COR-L47 (cell line): ENCODE measurements around the gene JDP2.

Experiments
- DNase-seq: peaks from one replicate; lab custom pipeline; 2025; lab: John Stamatoyannopoulos, UW

The JDP2 gene

GRCh38 chr14:75409316-75410205 lies 18.3 kb upstream of the JDP2 start:
- DNase-seq = no peak

GRCh38 chr14:75411214-75411540 lies 16.6 kb upstream of the JDP2 start:
- no peak for DNase-seq

- no peak for DNase-seq
Measured at GRCh38 chr14:75413013-75413412, 14.8 kb upstream of the JDP2 start.

- DNase-seq = no peak
Measured at GRCh38 chr14:75417674-75418073, 10.1 kb upstream of the JDP2 start.

GRCh38 chr14:75418850-75419768 lies 8.7 kb upstream of the JDP2 start:
- DNase-seq = no peak

- no peak for DNase-seq
Measured at GRCh38 chr14:75422169-75422568, 5.7 kb upstream of the JDP2 start.

- DNase-seq = no peak
Measured at GRCh38 chr14:75424496-75424895, 3.3 kb upstream of the JDP2 start.

- DNase-seq = no peak
Measured at GRCh38 chr14:75425446-75425845, 2.4 kb upstream of the JDP2 start.

GRCh38 chr14:75426332-75427125 lies 1.3 kb upstream of the JDP2 start:
- no peak for DNase-seq

- DNase-seq = no peak
Measured at GRCh38 chr14:75427126-75427481, 718 bp upstream of the JDP2 start.

- DNase-seq = no peak
Measured at GRCh38 chr14:75428230-75429104, 645 bp downstream of the JDP2 start.

- no peak for DNase-seq
Measured at GRCh38 chr14:75429562-75429961, 1.7 kb downstream of the JDP2 start.

- no peak for DNase-seq
Measured at GRCh38 chr14:75430116-75430515, 2.3 kb downstream of the JDP2 start.

- DNase-seq = no peak
Measured at GRCh38 chr14:75430526-75430925, 2.7 kb downstream of the JDP2 start.

GRCh38 chr14:75430976-75431375 lies 3.2 kb downstream of the JDP2 start:
- DNase-seq = no peak

GRCh38 chr14:75431827-75432226 lies 4.0 kb downstream of the JDP2 start:
- no peak for DNase-seq

GRCh38 chr14:75432411-75432810 lies 4.6 kb downstream of the JDP2 start:
- DNase-seq = no peak

- DNase-seq = no peak
Measured at GRCh38 chr14:75433631-75434071, 5.8 kb downstream of the JDP2 start.

GRCh38 chr14:75434138-75434889 lies 6.5 kb downstream of the JDP2 start:
- no peak for DNase-seq

GRCh38 chr14:75434890-75435248 lies 7.0 kb downstream of the JDP2 start:
- no peak for DNase-seq

GRCh38 chr14:75435473-75435872 lies 7.7 kb downstream of the JDP2 start:
- no peak for DNase-seq
